Measurements from ENCODE around the gene RNF20. TPM values are rescaled to one million over a fixed set of nuclear protein-coding genes. Genes with fewer than 3 reads are reported as not detected.

The RNF20 gene
- total and polyA plus RNA-seq, 2 of the 13 experiments (the other 11 are each of a cell fraction or from before 2014, with no cell fraction given), result 12.7 to 37.6 TPM

GRCh38 chr9:101533334-101534204 is at the start of gene RNF20 (continued):
- TF ChIP-seq DZIP1 (CRISPR knock-in tag; IDR thresholded peaks at IDR 0.05), result no peak
- TF ChIP-seq ZSCAN20 (CRISPR knock-in tag; IDR thresholded peaks at IDR 0.05; ENCODE audit: borderline replicate concordance), result no peak
- TF ChIP-seq POGK (CRISPR knock-in tag; conservative IDR thresholded peaks at IDR 0.05), result 0 out of 2 replicates have a peak, but pooled peaks have one; percentile 51
- TF ChIP-seq ZNF615 (CRISPR knock-in tag; IDR thresholded peaks at IDR 0.05; ENCODE audit: borderline replicate concordance), result no peak
- TF ChIP-seq ZNF280D (CRISPR knock-in tag; IDR thresholded peaks at IDR 0.05), result no peak; the same call in 1 of the 2 replicates
- no peak for TF ChIP-seq ZNF737 (CRISPR knock-in tag; IDR thresholded peaks at IDR 0.05; ENCODE audit: borderline replicate concordance)
- no peak for TF ChIP-seq RARG (CRISPR knock-in tag; IDR thresholded peaks at IDR 0.05; ENCODE audit: low read depth)
- no peak for TF ChIP-seq MLLT10 (CRISPR knock-in tag; IDR thresholded peaks at IDR 0.05)
- peak; percentile 47 for TF ChIP-seq ZNF547 (CRISPR knock-in tag; IDR thresholded peaks at IDR 0.05)
- no peak; the same call in 1 of the 2 replicates for TF ChIP-seq ZFP37 (CRISPR knock-in tag; IDR thresholded peaks at IDR 0.05; ENCODE audit: borderline replicate concordance)
- peak; percentile 77 for TF ChIP-seq NR2F6 (IDR thresholded peaks at IDR 0.05)
- peak; percentile 85 for TF ChIP-seq NR2F6 (CRISPR knock-in tag; IDR thresholded peaks at IDR 0.05)
- 0 out of 2 replicates have a peak, but pooled peaks have one; percentile 21 for TF ChIP-seq HNF4A (CRISPR knock-in tag; IDR thresholded peaks at IDR 0.05)
- TF ChIP-seq FOXP1 (IDR thresholded peaks at IDR 0.05), result no peak
- no peak for TF ChIP-seq FOXP1 (CRISPR knock-in tag; IDR thresholded peaks at IDR 0.05)
- TF ChIP-seq ZNF253 (CRISPR knock-in tag; IDR thresholded peaks at IDR 0.05; ENCODE audit: borderline replicate concordance), result no peak
- TF ChIP-seq ZNF18 (CRISPR knock-in tag; IDR thresholded peaks at IDR 0.05; ENCODE audit: insufficient replicate concordance), result no peak
- no peak for TF ChIP-seq ZNF34 (CRISPR knock-in tag; IDR thresholded peaks at IDR 0.05; ENCODE audit: borderline replicate concordance)
- no peak for TF ChIP-seq RAD21 (CRISPR knock-in tag; IDR thresholded peaks at IDR 0.05)
- TF ChIP-seq NR2F2 (IDR thresholded peaks at IDR 0.05; ENCODE audit: borderline replicate concordance, low read depth), result peak; percentile 74
- no peak for TF ChIP-seq ZNF557 (CRISPR knock-in tag; IDR thresholded peaks at IDR 0.05)
- TF ChIP-seq JUN (CRISPR knock-in tag; IDR thresholded peaks at IDR 0.05), result no peak

Measured in HepG2 (cell line).